Measurements from ENCODE around the gene CREBRF. TPM values are rescaled to one million over a fixed set of nuclear protein-coding genes. Genes with fewer than 3 reads are reported as not detected.

Gene CREBRF
- polyA plus RNA-seq, 1 experiment = 11.2 TPM

- POLR2A ChIA-PET = interaction anchor here (0.5 to 0.6 kb wide), 2 partner anchors 32 to 127 kb away, joined by 3 to 11 read pairs; no protein-coding TSS in a partner anchor
Observed at GRCh38 chr5:173140769-173141168, 84.6 kb downstream of the CREBRF start.

GRCh38 chr5:173143567-173143966 is 87.4 kb downstream of the CREBRF start:
- H3K27me3 ChIP-seq (ENCODE audit: control insufficient read depth, insufficient read depth, low read length) = no peaks in the 10 kb centered on the region
- CTCF ChIA-PET = interaction anchor here (0.7 to 1.1 kb wide), 4 partner anchors 9 to 160 kb away, joined by 3 to 4 read pairs (median 3); partner anchors contain the start of gene ATP6V0E1
- H3K36me3 ChIP-seq (ENCODE audit: control insufficient read depth, insufficient read depth, low read length) = peaks cover 5% of the 10 kb centered on the region; the same call in 1 of the 2 replicates
- POLR2A ChIA-PET = no interaction called here
- TF ChIP-seq CTCF (IDR thresholded peaks at IDR 0.05; ENCODE audit: insufficient read depth, low read depth, low read length) = no peak
- DNase-seq (ENCODE audit: low read depth) = no peak
- H3K4me3 ChIP-seq (ENCODE audit: low read depth, low read length) = no peak overlapping the region

More at GRCh38 chr5:173140769-173141168, 84.6 kb downstream of the CREBRF start:
- no peak for DNase-seq (ENCODE audit: low read depth)
- Histone ChIP-seq H3K36me3 (ENCODE audit: control insufficient read depth, insufficient read depth, low read length) (no peaks in the 10 kb centered on the region), H3K4me3 (ENCODE audit: low read depth, low read length) (no peak overlapping the region), H3K27me3 (ENCODE audit: control insufficient read depth, insufficient read depth, low read length) (no peaks in the 10 kb centered on the region)
- CTCF ChIA-PET = interaction anchor here (1.0 to 1.2 kb wide), 3 partner anchors 9 to 426 kb away, joined by 3 to 5 read pairs (median 3); no protein-coding TSS in a partner anchor
- no peak for TF ChIP-seq CTCF (IDR thresholded peaks at IDR 0.05; ENCODE audit: insufficient read depth, low read depth, low read length)

- POLR2A ChIA-PET = no interaction called here
Observed at GRCh38 chr5:173144200-173145176, 88.3 kb downstream of the CREBRF start, which contains the start of gene BNIP1. TSS of gene BNIP1 (plus strand) at chr5:173144531. CDS start at chr5:173144546, 15 bp downstream.

DNA sequence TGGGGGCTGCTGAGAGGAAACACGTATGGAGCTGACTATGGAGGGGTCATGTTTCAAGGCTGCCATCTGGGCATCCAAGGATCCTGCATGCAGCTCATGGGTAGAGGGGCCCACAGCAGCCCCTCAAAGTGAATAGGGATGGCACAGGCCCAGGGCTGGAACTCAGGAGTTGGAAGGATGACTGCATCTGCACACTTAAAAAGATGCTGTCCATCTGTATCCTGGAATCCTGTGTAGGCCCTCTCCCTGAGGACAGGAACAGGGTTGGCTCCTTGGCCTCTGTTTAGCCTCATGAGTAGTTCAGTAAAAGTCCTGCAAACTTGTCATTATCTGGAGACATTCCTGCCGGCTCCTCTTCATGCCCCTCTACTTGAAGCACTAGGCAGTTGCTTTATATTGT is 92.2 kb downstream of the CREBRF start:
- no peaks in the 10 kb centered on the region for H3K27me3 ChIP-seq (ENCODE audit: control insufficient read depth, insufficient read depth, low read length)
- H3K36me3 ChIP-seq (ENCODE audit: control insufficient read depth, insufficient read depth, low read length) = peaks cover 7% of the 10 kb centered on the region
- no peak overlapping the region for H3K4me3 ChIP-seq (ENCODE audit: low read depth, low read length)
- ChIA-PET CTCF (no interaction called here), POLR2A (no interaction called here)
- no peak for DNase-seq (ENCODE audit: low read depth)
- no peak for TF ChIP-seq CTCF (IDR thresholded peaks at IDR 0.05; ENCODE audit: insufficient read depth, low read depth, low read length)

More at GRCh38 chr5:173144200-173145176, 88.3 kb downstream of the CREBRF start, which contains the start of gene BNIP1:
- peak; percentile 99 for TF ChIP-seq CTCF (IDR thresholded peaks at IDR 0.05; ENCODE audit: insufficient read depth, low read depth, low read length)
- Histone ChIP-seq H3K27me3 (ENCODE audit: control insufficient read depth, insufficient read depth, low read length) (no peaks in the 10 kb centered on the region), H3K36me3 (ENCODE audit: control insufficient read depth, insufficient read depth, low read length) (peaks cover 7% of the 10 kb centered on the region), H3K4me3 (ENCODE audit: low read depth, low read length) (peak within 1 kb of the TSS; percentile 82)
- DNase-seq (ENCODE audit: low read depth) = peak; percentile 54
- CTCF ChIA-PET = interaction anchor here (0.6 to 2.9 kb wide), 13 partner anchors 9 to 437 kb away, joined by 3 to 16 read pairs (median 4); no protein-coding TSS in a partner anchor

DNA sequence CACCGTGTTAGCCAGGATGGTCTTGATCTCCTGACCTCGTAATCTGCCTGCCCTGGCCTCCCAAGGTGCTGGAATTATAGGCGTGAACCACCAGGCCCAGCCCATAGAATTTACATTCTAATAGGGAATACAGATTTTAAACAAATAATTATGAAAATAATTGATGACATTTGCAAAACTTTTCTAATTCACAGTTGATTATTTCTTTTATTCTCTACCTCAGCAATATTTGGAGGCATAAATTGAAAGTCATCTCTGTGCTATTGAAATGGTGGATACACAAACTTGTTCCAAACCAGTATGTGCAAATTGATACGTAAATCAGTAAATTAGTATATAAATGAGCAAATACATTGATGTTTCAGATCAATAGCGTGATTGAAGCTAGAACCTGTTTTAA is 96.4 kb downstream of the CREBRF start:
- CTCF ChIA-PET = interaction anchor here (0.5 to 0.6 kb wide), 2 partner anchors 17 to 917 kb away, joined by 3 to 4 read pairs; no protein-coding TSS in a partner anchor
- no peaks in the 10 kb centered on the region for H3K27me3 ChIP-seq (ENCODE audit: control insufficient read depth, insufficient read depth, low read length)
- no peak for TF ChIP-seq CTCF (IDR thresholded peaks at IDR 0.05; ENCODE audit: insufficient read depth, low read depth, low read length)
- no peak overlapping the region for H3K4me3 ChIP-seq (ENCODE audit: low read depth, low read length)
- no peak for DNase-seq (ENCODE audit: low read depth)
- POLR2A ChIA-PET = no interaction called here
- H3K36me3 ChIP-seq (ENCODE audit: control insufficient read depth, insufficient read depth, low read length) = peaks cover 5% of the 10 kb centered on the region

Data from BJ (cell line).